ENCODE results near the gene SOCS1. TPM values are rescaled to one million over a fixed set of nuclear protein-coding genes. Genes with fewer than 3 reads are reported as not detected.

SOCS1 gene
- total and polyA plus RNA-seq, 2 of the 4 experiments (the other 2 are of a cell fraction): 2.0 to 22.0 TPM

- no peak overlapping the region for H3K27ac ChIP-seq (ENCODE audit: insufficient read depth, low read length)
- in situ Hi-C loops (cut with MboI; ENCODE audit: low sequenced_read_pairs): no loop called here
- no peak overlapping the region for H3K18ac ChIP-seq (ENCODE audit: low read depth, low read length)
- CTCF ChIA-PET: no interaction called here
- intact Hi-C loops (cut with micrococcal nuclease): no loop called here
- no peak overlapping the region for H3K4me2 ChIP-seq (ENCODE audit: low read depth, low read length)
- no CpG with 5 or more reads among the region's 2 CpGs for WGBS, 2 experiments (ENCODE audit: extremely low coverage in 2 of 2, insufficient read length in 1 of 2)
- no peak overlapping the region for H2AFZ ChIP-seq (replicated peaks; ENCODE audit: low read length, poor library complexity)
- no peak overlapping the region for H3K9ac ChIP-seq (ENCODE audit: low read depth, low read length)
- no peak overlapping the region for H3K23ac ChIP-seq (ENCODE audit: low read depth, low read length)
- no peak overlapping the region for H2BK15ac ChIP-seq (ENCODE audit: low read depth, low read length)
- TF ChIP-seq ELK1 (IDR thresholded peaks at IDR 0.05; ENCODE audit: borderline replicate concordance, low read depth, low read length): no peak
- no peak for TF ChIP-seq MXI1 (IDR thresholded peaks at IDR 0.05; ENCODE audit: borderline replicate concordance, low read depth, low read length)
- TF ChIP-seq NFE2L2 (IDR thresholded peaks at IDR 0.05; ENCODE audit: low read depth, low read length): no peak
- no peak for TF ChIP-seq RAD21 (IDR thresholded peaks at IDR 0.05; ENCODE audit: low read length)
- no peak for TF ChIP-seq CHD1 (IDR thresholded peaks at IDR 0.05; ENCODE audit: low read depth, low read length)
- TF ChIP-seq FOS (IDR thresholded peaks at IDR 0.05; ENCODE audit: low read depth, low read length): no peak
- H3K9me1 ChIP-seq (ENCODE audit: insufficient read depth, low read length): no peaks in the 10 kb centered on the region
- H3K27me3 ChIP-seq (ENCODE audit: control insufficient read depth, insufficient read depth, low read length): peaks cover 11% of the 10 kb centered on the region
- ATAC-seq (ENCODE audit: low read depth) (no peak), DNase-seq (no peak)
- H3K56ac ChIP-seq (ENCODE audit: extremely low read depth, insufficient read depth, low read length): no peak overlapping the region
- H3K9me3 ChIP-seq (ENCODE audit: control insufficient read depth, insufficient read depth, low read length): no peaks in the 10 kb centered on the region
- no peaks in the 10 kb centered on the region; the same call in 1 of the 2 replicates for H3K4me1 ChIP-seq (ENCODE audit: control insufficient read depth, insufficient read depth, low read length)
- H3K4me3 ChIP-seq (ENCODE audit: insufficient read depth, low read depth, low read length): no peak overlapping the region
- H4K20me1 ChIP-seq (ENCODE audit: insufficient read depth, low read length): no peaks in the 10 kb centered on the region
- no TSS peak for BruUV-seq (replicated peaks)
- no peak overlapping the region for H4K91ac ChIP-seq (ENCODE audit: insufficient read depth, low read depth, low read length)
- no peak overlapping the region for H3K14ac ChIP-seq (replicated peaks; ENCODE audit: low read depth, low read length)
- no peak overlapping the region for H2BK20ac ChIP-seq (ENCODE audit: low read depth, low read length)
- POLR2A ChIA-PET (ENCODE audit: unreplicated experiment): no interaction called here
- H2BK5ac ChIP-seq (ENCODE audit: low read depth, low read length, poor library complexity, severe bottlenecking): no peak overlapping the region
- no peaks in the 10 kb centered on the region for H3K79me1 ChIP-seq (ENCODE audit: low read depth in 1 of 2, low read length in 2 of 2)
- no peak overlapping the region for H4K5ac ChIP-seq (ENCODE audit: low read depth, low read length)
- H4K8ac ChIP-seq (ENCODE audit: low read depth in 2 of 2, low read length in 2 of 2): no peak overlapping the region
- no peaks in the 10 kb centered on the region for H3K36me3 ChIP-seq (ENCODE audit: control insufficient read depth, insufficient read depth, low read length)
- dilution Hi-C loops (cut with HindIII; ENCODE audit: low sequenced_read_pairs, unreplicated experiment): no loop called here
- H2AK5ac ChIP-seq (ENCODE audit: low read depth, low read length): no peak overlapping the region
- H2AK9ac ChIP-seq (replicated peaks; ENCODE audit: low read depth, low read length, poor library complexity): no peak overlapping the region
- H3K4ac ChIP-seq (ENCODE audit: low read depth, low read length): no peak overlapping the region
- H2BK120ac ChIP-seq (ENCODE audit: low read depth, low read length): no peak overlapping the region
Observed at GRCh38 chr16:11289202-11289601, 33.2 kb upstream of the SOCS1 start.

Measured in IMR-90 (cell line).